Smooth muscle cell (in vitro differentiated cells): ENCODE results near the gene AFG1L. TPM values are rescaled to one million over a fixed set of nuclear protein-coding genes. Genes with fewer than 3 reads are reported as not detected.

Source experiments
- DNase-seq: peaks from one replicate; lab custom pipeline; 2025; ENCODE audit not compliant: unreplicated experiment; lab: John Stamatoyannopoulos, UW
- H2AFZ ChIP-seq: fragments of 200-600 bp; sonication (generic); 2 replicates; pipeline ENCODE4 v1.6.0; 2016; ENCODE audit warnings: antibody characterized with exemption, low read depth, mild to moderate bottlenecking
- H3F3A ChIP-seq: fragments of 200-600 bp; sonication (generic); 2 replicates; pipeline ENCODE4 v1.6.0; 2017; ENCODE audit warnings: antibody characterized with exemption, low read depth
- H3K27ac ChIP-seq: fragments of 200-600 bp; sonication (generic); 2 replicates; pipeline ENCODE4 v1.5.1; 2016; ENCODE audit warnings: low read depth, mild to moderate bottlenecking
- H3K27me3 ChIP-seq: fragments of 200-600 bp; sonication (generic); 2 replicates; pipeline ENCODE4 v1.6.1; 2016; ENCODE audit warnings: low read depth, mild to moderate bottlenecking
- H3K36me3 ChIP-seq: fragments of 200-600 bp; sonication (generic); 2 replicates; pipeline ENCODE4 v1.5.1; 2016; ENCODE audit warnings: low read depth
- H3K4me1 ChIP-seq: fragments of 200-600 bp; sonication (generic); 2 replicates; pipeline ENCODE4 v1.5.1; 2016; ENCODE audit warnings: low read depth
- H3K4me2 ChIP-seq: fragments of 200-600 bp; sonication (generic); 2 replicates; pipeline ENCODE4 v1.6.0; 2016; ENCODE audit warnings: mild to moderate bottlenecking
- H3K4me3 ChIP-seq: fragments of 200-600 bp; sonication (generic); 2 replicates; pipeline ENCODE4 v1.5.1; 2016; ENCODE audit warnings: mild to moderate bottlenecking
- H3K79me2 ChIP-seq: fragments of 200-600 bp; sonication (generic); 2 replicates; pipeline ENCODE4 v1.6.0; 2016; ENCODE audit warnings: low read depth, mild to moderate bottlenecking
- H3K9ac ChIP-seq: fragments of 200-600 bp; sonication (generic); 2 replicates; pipeline ENCODE4 v1.6.0; 2016; ENCODE audit warnings: low read depth
- H3K9me3 ChIP-seq: fragments of 200-600 bp; sonication (generic); replicated peaks from 2 replicates; pipeline ENCODE4 v1.5.1; 2016; ENCODE audit warnings: low read depth
- H4K20me1 ChIP-seq: fragments of 200-600 bp; sonication (generic); 2 replicates; pipeline ENCODE4 v1.6.0; 2016; ENCODE audit warnings: low read depth
- CTCF ChIP-seq: fragments of 200-600 bp; sonication (generic); IDR thresholded peaks from 2 replicates; pipeline ENCODE4 v1.5.1; 2017; ENCODE audit warnings: borderline replicate concordance, mild to moderate bottlenecking, antibody characterized with exemption; ENCODE audit not compliant: insufficient read depth, poor library complexity, severe bottlenecking
- WGBS: methylation state at CpG from one replicate; pipeline ENCODE4 v1.1.7; 2016; ENCODE audit warnings: low lambda C conversion rate; 5-methylcytosine and 5-hydroxymethylcytosine counted together
- polyA plus RNA-seq: library from polyadenylated mRNA; unstranded; fragments of >200 nt; fragmentation: Nextera tagmentation; extraction: Ambion mirVana; gene quantifications from 2 replicates; pipeline ENCODE4 v1.2.1, GENCODE V29; 2016
- total RNA-seq: library from RNA; depleted of rRNA; stranded (reverse); fragments of >200 nt; gene quantifications from 2 replicates; pipeline ENCODE4 v1.2.3, GENCODE V29; 2014

AFG1L gene
- total and polyA plus RNA-seq, 2 experiments from 2014 or later = 4.0 to 5.7 TPM

GRCh38 chr6:108417027-108417426, 122.2 kb downstream of the AFG1L start:
- no peak overlapping the region for H3K4me3 ChIP-seq
- H3K27me3 ChIP-seq = no peaks in the 10 kb centered on the region
- no peak overlapping the region for H3K4me2 ChIP-seq
- no peak overlapping the region for H3K27ac ChIP-seq
- no peak overlapping the region for H2AFZ ChIP-seq
- no peaks in the 10 kb centered on the region for H3F3A ChIP-seq
- H3K9me3 ChIP-seq = no peaks in the 10 kb centered on the region
- no peak overlapping the region for H3K9ac ChIP-seq
- WGBS = 59% methylated on average over 6 of the region's 6 CpGs
- no peak for DNase-seq
- H3K79me2 ChIP-seq = no peaks in the 10 kb centered on the region
- H4K20me1 ChIP-seq = no peaks in the 10 kb centered on the region
- H3K4me1 ChIP-seq = peaks cover 3% of the 10 kb centered on the region
- TF ChIP-seq CTCF = no peak
- no peaks in the 10 kb centered on the region for H3K36me3 ChIP-seq

- Histone ChIP-seq H3K4me3 (no peak overlapping the region), H3K9me3 (no peaks in the 10 kb centered on the region), H3K4me2 (no peak overlapping the region), H3K27me3 (no peaks in the 10 kb centered on the region), H3K79me2 (no peaks in the 10 kb centered on the region), H2AFZ (no peak overlapping the region), H3F3A (no peaks in the 10 kb centered on the region), H4K20me1 (no peaks in the 10 kb centered on the region), H3K9ac (no peak overlapping the region), H3K4me1 (peaks cover 3% of the 10 kb centered on the region), H3K36me3 (no peaks in the 10 kb centered on the region), H3K27ac (no peak overlapping the region)
- 82% methylated on average over 1 of the region's 1 CpG for WGBS
- no peak for TF ChIP-seq CTCF
- no peak for DNase-seq
Observed at GRCh38 chr6:108419474-108419873, 124.6 kb downstream of the AFG1L start.

- 72% methylated on average over 2 of the region's 2 CpGs for WGBS
- Histone ChIP-seq H3F3A (no peaks in the 10 kb centered on the region), H3K9ac (no peak overlapping the region), H3K9me3 (no peaks in the 10 kb centered on the region), H3K4me3 (no peak overlapping the region), H2AFZ (no peak overlapping the region), H3K36me3 (no peaks in the 10 kb centered on the region), H3K4me1 (peaks cover 3% of the 10 kb centered on the region), H3K79me2 (no peaks in the 10 kb centered on the region), H3K27ac (no peak overlapping the region), H3K4me2 (no peak overlapping the region), H4K20me1 (no peaks in the 10 kb centered on the region), H3K27me3 (no peaks in the 10 kb centered on the region)
- TF ChIP-seq CTCF = no peak
- no peak for DNase-seq
Observed at GRCh38 chr6:108419934-108420609, 125.2 kb downstream of the AFG1L start.

- no peak overlapping the region for H3K4me3 ChIP-seq
- peaks cover 3% of the 10 kb centered on the region for H3K4me1 ChIP-seq
- H3F3A ChIP-seq = no peaks in the 10 kb centered on the region
- no peak for TF ChIP-seq CTCF
- H3K27ac ChIP-seq = no peak overlapping the region
- H3K36me3 ChIP-seq = no peaks in the 10 kb centered on the region
- H3K4me2 ChIP-seq = no peak overlapping the region
- H4K20me1 ChIP-seq = no peaks in the 10 kb centered on the region
- H3K79me2 ChIP-seq = no peaks in the 10 kb centered on the region
- H2AFZ ChIP-seq = no peak overlapping the region
- WGBS = 90% methylated on average over 6 of the region's 6 CpGs
- H3K27me3 ChIP-seq = no peaks in the 10 kb centered on the region
- H3K9me3 ChIP-seq = no peaks in the 10 kb centered on the region
- H3K9ac ChIP-seq = no peak overlapping the region
- DNase-seq = no peak
Observed at GRCh38 chr6:108421366-108421765, 126.5 kb downstream of the AFG1L start.
